Erythroblast (primary cell): ENCODE data around the gene ZNF407.

Source experiments
- GATA1 ChIP-seq: IDR thresholded peaks from 2 replicates; pipeline ENCODE4 v1.6.1; 2011; ENCODE audit warnings: low read depth, mild to moderate bottlenecking, control low read depth, low read length, moderate library complexity
- POLR2A ChIP-seq: IDR thresholded peaks from 2 replicates; pipeline ENCODE4 v1.6.1; 2011; ENCODE audit warnings: mild to moderate bottlenecking, low read length

- TF ChIP-seq POLR2A (no peak), GATA1 (no peak)
These were observed 13.2 kb downstream of the ZNF407 start for GRCh38 chr18:74610860-74611259.
